K562 (cell line): ENCODE measurements around the gene C12orf75. TPM values are rescaled to one million over a fixed set of nuclear protein-coding genes. Genes with fewer than 3 reads are reported as not detected.

ENCODE experiments used
- ATAC-seq: fragments of 200-7000 bp; cut with Tn5 transposase; 3 replicates; pipeline ENCODE4 v1.9.1; 2020; ENCODE audit warnings: moderate library complexity
- BruUV-seq: library from RNA; stranded (reverse); fragments of 400-500 nt; replicated peaks from 2 replicates; lab custom pipeline; 2021; lab: Mats Ljungman, UMichigan
- CTCF ChIA-PET: fragments of 300-600 bp; formaldehyde crosslinking; extraction: SDS; loops from one replicate; lab custom pipeline; 2021; ENCODE audit warnings: low intra/inter-chr PET ratio; lab: Yijun Ruan, JAX
- POLR2A ChIA-PET: fragments of 300-600, 350-650 bp; sonication (Branson Sonifier 250); formaldehyde crosslinking; extraction: SDS; loops from one replicate; lab custom pipeline; 2021; ENCODE audit warnings: antibody characterized with exemption, inconsistent platforms; lab: Yijun Ruan, JAX
- DNase-seq, 4 experiments: peaks; one replicate each; pipeline versions ENCODE4 v3.0.0 to v3.0.0-alpha.2; 2011 to 2018; ENCODE audit warnings: low spot score in 3 of 4, mixed read lengths in 3 of 4; ENCODE audit errors: extremely low read depth in 1 of 4
- FAIRE-seq: peaks from 2 replicates; lab custom pipeline; 2011; peaks lifted over from hg19 to GRCh38; lab: Jason Lieb, UNC
- H2AFZ ChIP-seq: 2 replicates; pipeline ENCODE4 v1.6.0; 2011; ENCODE audit warnings: low read depth, low read length, control low read depth, inconsistent platforms
- H3K27ac ChIP-seq: fragments of 200-600 bp; 3 replicates; pipeline ENCODE4 v1.8.0; 2011; ENCODE audit warnings: low read depth, mild to moderate bottlenecking, control low read depth, inconsistent platforms, low read length, moderate library complexity, mixed read lengths; ENCODE audit errors: extremely low read depth
- H3K27me3 ChIP-seq, 2 experiments: fragments of 300-600 bp in 1 of 2; 2 replicates in 1 of 2; 3 replicates in 1 of 2; pipeline versions ENCODE4 v1.6.0 to v1.8.0; 2011; ENCODE audit warnings: inconsistent platforms in 2 of 2, low read length in 2 of 2, mild to moderate bottlenecking in 1 of 2, mixed read lengths in 1 of 2, moderate library complexity in 1 of 2; ENCODE audit not compliant: control insufficient read depth in 2 of 2, insufficient read depth in 2 of 2
- H3K36me3 ChIP-seq: fragments of 300-600 bp; 3 replicates; pipeline ENCODE4 v1.8.0; 2011; ENCODE audit warnings: mild to moderate bottlenecking, low read length, inconsistent platforms; ENCODE audit not compliant: control insufficient read depth, insufficient read depth
- H3K4me1 ChIP-seq, 2 experiments: fragments of 200-600 bp in 1 of 2; replicated peaks in 1 of 2; 2 replicates in 1 of 2; 3 replicates in 1 of 2; pipeline versions ENCODE4 v1.5.1 to v1.8.0; 2011; ENCODE audit warnings: inconsistent platforms in 2 of 2, low read length in 2 of 2, mild to moderate bottlenecking in 1 of 2, mixed read lengths in 1 of 2, moderate library complexity in 1 of 2; ENCODE audit not compliant: control insufficient read depth in 2 of 2, insufficient read depth in 2 of 2
- H3K4me2 ChIP-seq: 2 replicates; pipeline ENCODE4 v1.6.1; 2011; ENCODE audit warnings: low read length, control low read depth, inconsistent platforms, mixed read lengths; ENCODE audit not compliant: insufficient read depth
- H3K4me3 ChIP-seq: fragments of 200-600 bp; sonication (generic), shearing (Covaris generic); 2 replicates; pipeline ENCODE4 v1.5.1; 2016; ENCODE audit warnings: control low read depth, inconsistent platforms
- H3K79me2 ChIP-seq: fragments of 200-600 bp; 3 replicates; pipeline ENCODE4 v1.8.0; 2011; ENCODE audit warnings: low read length, inconsistent platforms; ENCODE audit not compliant: control insufficient read depth, insufficient read depth
- H3K9ac ChIP-seq, 2 experiments: 2 replicates each; pipeline versions ENCODE4 v1.6.0 to v1.6.1; 2011; ENCODE audit warnings: low read depth in 2 of 2, low read length in 2 of 2, control low read depth in 1 of 2, inconsistent platforms in 1 of 2, mild to moderate bottlenecking in 1 of 2, mixed read lengths in 1 of 2; ENCODE audit not compliant: insufficient read depth in 1 of 2
- H3K9me1 ChIP-seq: one replicate; pipeline ENCODE4 v1.6.0; 2011; ENCODE audit warnings: inconsistent platforms, mild to moderate bottlenecking, low read length, moderate library complexity; ENCODE audit not compliant: control insufficient read depth, insufficient read depth
- H3K9me3 ChIP-seq: replicated peaks from 2 replicates; pipeline ENCODE4 v1.5.1; 2011; ENCODE audit warnings: low read depth, low read length, inconsistent platforms; ENCODE audit not compliant: control insufficient read depth, insufficient read depth
- H4K20me1 ChIP-seq: replicated peaks from 2 replicates; pipeline ENCODE4 v1.6.1; 2011; ENCODE audit warnings: low read length, inconsistent platforms, mixed read lengths; ENCODE audit not compliant: control insufficient read depth, insufficient read depth
- FUS ChIP-seq: fragments of 200-400 bp; formaldehyde crosslinking; optimal IDR thresholded peaks from 2 replicates; pipeline ENCODE3; 2017; ENCODE audit warnings: low read depth, low read length
- GABPB2 ChIP-seq: fragments of 250-450 bp; sonication (Bioruptor Pico); conservative IDR thresholded peaks from 2 replicates; pipeline ENCODE4 v1.5.1; 2021; ENCODE audit warnings: mild to moderate bottlenecking
- KHSRP ChIP-seq: fragments of 450-650 bp; IDR thresholded peaks from 2 replicates; pipeline ENCODE4 v1.6.1; 2017
- MITF ChIP-seq: IDR thresholded peaks from 2 replicates; pipeline ENCODE4 v1.6.1; 2014; ENCODE audit warnings: antibody characterized with exemption
- MYC ChIP-seq, 2 experiments: fragments of 250-450 bp in 1 of 2; sonication (Bioruptor Pico) in 1 of 2; IDR thresholded peaks; 2 replicates each; pipeline versions ENCODE4 v1.5.1 to v1.6.1; 2012 to 2021; ENCODE audit warnings: low read depth in 2 of 2, borderline replicate concordance in 1 of 2, improper control_type of control experiment in 1 of 2, low read length in 1 of 2, mild to moderate bottlenecking in 1 of 2, moderate library complexity in 1 of 2
- NELFE ChIP-seq: IDR thresholded peaks from 2 replicates; pipeline ENCODE4 v1.6.1; 2011; ENCODE audit warnings: mild to moderate bottlenecking; ENCODE audit not compliant: insufficient read depth, insufficient read length
- SAFB ChIP-seq: fragments of 200-400 bp; formaldehyde crosslinking; IDR thresholded peaks from 2 replicates; pipeline ENCODE4 v1.6.1; 2017; ENCODE audit warnings: low read depth, low read length, borderline replicate concordance
- SREBF2 ChIP-seq: sonication (generic); formaldehyde crosslinking; IDR thresholded peaks from 2 replicates; pipeline ENCODE4 v1.4.0; 2020; ENCODE audit warnings: mild to moderate bottlenecking, missing genetic modification reagents
- ZNF318 ChIP-seq, 2 experiments: fragments of 450-650 bp; IDR thresholded peaks; 2 replicates each; pipeline ENCODE4 v1.6.1; 2016; ENCODE audit warnings: mild to moderate bottlenecking in 2 of 2, borderline replicate concordance in 1 of 2, low read depth in 1 of 2, moderate library complexity in 1 of 2
- WGBS: fragments of 100-300 bp; shearing (Covaris generic); methylation state at CpG from one replicate; pipeline ENCODE4 v1.1.6; 2016; ENCODE audit warnings: low coverage, mixed read lengths; ENCODE audit not compliant: insufficient coverage; ENCODE audit errors: missing lambda C conversion rate; 5-methylcytosine and 5-hydroxymethylcytosine counted together
- in situ Hi-C: fragments of 300-500 bp; cut with MboI; formaldehyde crosslinking; loops from 4 replicates; pipeline ENCODE4 v1.15.0; 2018; ENCODE audit warnings: inconsistent platforms, mixed read lengths
- intact Hi-C: fragments of 100-400 bp; cut with micrococcal nuclease; formaldehyde crosslinking; loops from 2 replicates; pipeline ENCODE4 v1.14.2; 2022
- polyA plus RNA-seq, 8 experiments: library from polyadenylated mRNA; depleted of rRNA in 4 of 8; stranded (reverse) in 5 of 8; unstranded in 3 of 8; fragments of >200 nt; fragmentation: Nextera tagmentation in 2 of 8; fragmentation: Illumina TruSeq in 1 of 8; extraction: Ambion mirVana in 2 of 8; extraction: Trizol in 1 of 8; gene quantifications; 2 replicates each; pipeline versions ENCODE4 v1.2.1 to v1.2.3, GENCODE V29; 2011 to 2014; ENCODE audit warnings: inconsistent platforms in 1 of 8, missing spikeins in 1 of 8
- total RNA-seq, 7 experiments: library from RNA; depleted of rRNA in 6 of 7; stranded (reverse); fragments of >200 nt in 6 of 7; fragmentation: Illumina TruSeq in 2 of 7; extraction: Trizol in 2 of 7; gene quantifications; 2 replicates each; pipeline versions ENCODE4 v1.2.1 to v1.2.3, GENCODE V29; 2011 to 2021; ENCODE audit warnings: low replicate concordance in 1 of 7
- TF ChIP-seq, protein P1 (sequence below): fragments of 450-650 bp; formaldehyde crosslinking; IDR thresholded peaks from 2 replicates; pipeline ENCODE4 v1.4.0; 2020; ENCODE audit warnings: mild to moderate bottlenecking

C12orf75 gene
- total and polyA plus RNA-seq, 9 of the 15 experiments (the other 6 are each of a cell fraction or from before 2014, with no cell fraction given), result 0.06 to 0.82 (median 0.26) TPM; not detected in 3

DNA sequence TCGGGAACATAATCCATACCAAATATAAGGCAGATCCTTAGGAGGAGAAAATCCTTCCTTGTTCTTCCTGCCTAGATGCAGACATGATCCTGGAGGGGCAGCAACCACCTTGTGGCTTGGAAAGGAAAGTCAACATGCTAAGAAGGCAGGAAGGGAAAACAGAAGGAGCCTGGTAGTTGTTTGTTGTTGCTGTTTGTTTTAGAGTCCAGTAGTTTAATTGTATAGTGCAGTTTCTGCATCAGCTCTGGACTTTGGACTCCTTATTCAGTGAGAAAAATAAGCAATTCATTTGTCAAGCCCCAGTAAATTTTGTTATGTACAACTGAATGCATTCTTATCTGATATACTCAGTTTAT lies 48.8 kb upstream of the C12orf75 start:
- Histone ChIP-seq H3K27me3 (peaks cover 0 to 4% of the 10 kb centered on the region in 2 experiments; a peak in 1 of 5 replicates), H3K4me1 (no peaks in the 10 kb centered on the region), H4K20me1 (no peaks in the 10 kb centered on the region), H3K4me2 (no peak overlapping the region), H3K9me3 (no peaks in the 10 kb centered on the region), H3K4me3 (no peak overlapping the region), H3K27ac (no peak overlapping the region), H2AFZ (no peak overlapping the region), H3K79me2 (no peaks in the 10 kb centered on the region), H3K36me3 (no peaks in the 10 kb centered on the region), H3K9me1 (no peaks in the 10 kb centered on the region), H3K9ac (no peak overlapping the region)
- ATAC-seq (no peak), DNase-seq (no peak), FAIRE-seq (no peak)
- intact Hi-C loops (no loop called here), in situ Hi-C loops (no loop called here)
- TF ChIP-seq SREBF2 (CRISPR knock-in tag), result no peak
- no peak for TF ChIP-seq SAFB
- TF ChIP-seq, protein P1, sequence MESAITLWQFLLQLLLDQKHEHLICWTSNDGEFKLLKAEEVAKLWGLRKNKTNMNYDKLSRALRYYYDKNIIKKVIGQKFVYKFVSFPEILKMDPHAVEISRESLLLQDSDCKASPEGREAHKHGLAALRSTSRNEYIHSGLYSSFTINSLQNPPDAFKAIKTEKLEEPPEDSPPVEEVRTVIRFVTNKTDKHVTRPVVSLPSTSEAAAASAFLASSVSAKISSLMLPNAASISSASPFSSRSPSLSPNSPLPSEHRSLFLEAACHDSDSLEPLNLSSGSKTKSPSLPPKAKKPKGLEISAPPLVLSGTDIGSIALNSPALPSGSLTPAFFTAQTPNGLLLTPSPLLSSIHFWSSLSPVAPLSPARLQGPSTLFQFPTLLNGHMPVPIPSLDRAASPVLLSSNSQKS (CRISPR knock-in tag), result no peak
- no peak for TF ChIP-seq ZNF318 (IDR thresholded peaks at IDR 0.05; ENCODE audit: borderline replicate concordance in 1 of 2, low read depth in 1 of 2)
- no peak for TF ChIP-seq MYC (IDR thresholded peaks at IDR 0.05; ENCODE audit: low read depth, low read length)
- no peak for TF ChIP-seq MYC (CRISPR knock-in tag; IDR thresholded peaks at IDR 0.05; ENCODE audit: borderline replicate concordance, low read depth)
- TF ChIP-seq MITF, result no peak
- no peak for TF ChIP-seq FUS
- no peak for TF ChIP-seq NELFE
- TF ChIP-seq GABPB2 (CRISPR knock-in tag), result no peak
- TF ChIP-seq KHSRP, result no peak
- POLR2A ChIA-PET, result no interaction called here
- no TSS peak for BruUV-seq
- CTCF ChIA-PET, result no interaction called here
- WGBS, result 6% methylated on average over 1 of the region's 1 CpG
